Measurements from ENCODE around the gene RASA4B.
"Not testable (repeated sequence)": the region's sequence is repeated elsewhere in the genome, so short reads cannot be mapped to it uniquely, and the experiment has no call there.

DNA sequence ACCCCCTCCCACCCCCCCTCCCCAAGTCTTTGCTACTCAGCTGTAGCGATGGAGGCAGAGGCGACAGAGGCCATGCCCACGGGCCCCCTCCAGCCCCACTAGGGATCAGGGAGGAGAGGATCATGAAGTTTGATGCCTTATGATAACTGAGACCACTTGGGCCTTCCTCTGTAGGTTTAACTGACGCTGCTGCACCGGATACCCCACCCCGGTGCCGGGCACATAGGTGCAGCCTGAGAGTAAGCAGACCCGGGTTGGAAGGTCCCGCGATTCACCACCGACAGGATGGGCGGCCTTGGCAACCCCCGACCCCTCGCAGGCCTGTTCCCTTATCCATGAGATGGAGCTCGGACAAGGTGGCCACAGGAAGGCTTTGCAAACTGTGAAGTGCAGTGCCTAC lies 23.6 kb downstream of the RASA4B start:
- TF ChIP-seq, protein P1, sequence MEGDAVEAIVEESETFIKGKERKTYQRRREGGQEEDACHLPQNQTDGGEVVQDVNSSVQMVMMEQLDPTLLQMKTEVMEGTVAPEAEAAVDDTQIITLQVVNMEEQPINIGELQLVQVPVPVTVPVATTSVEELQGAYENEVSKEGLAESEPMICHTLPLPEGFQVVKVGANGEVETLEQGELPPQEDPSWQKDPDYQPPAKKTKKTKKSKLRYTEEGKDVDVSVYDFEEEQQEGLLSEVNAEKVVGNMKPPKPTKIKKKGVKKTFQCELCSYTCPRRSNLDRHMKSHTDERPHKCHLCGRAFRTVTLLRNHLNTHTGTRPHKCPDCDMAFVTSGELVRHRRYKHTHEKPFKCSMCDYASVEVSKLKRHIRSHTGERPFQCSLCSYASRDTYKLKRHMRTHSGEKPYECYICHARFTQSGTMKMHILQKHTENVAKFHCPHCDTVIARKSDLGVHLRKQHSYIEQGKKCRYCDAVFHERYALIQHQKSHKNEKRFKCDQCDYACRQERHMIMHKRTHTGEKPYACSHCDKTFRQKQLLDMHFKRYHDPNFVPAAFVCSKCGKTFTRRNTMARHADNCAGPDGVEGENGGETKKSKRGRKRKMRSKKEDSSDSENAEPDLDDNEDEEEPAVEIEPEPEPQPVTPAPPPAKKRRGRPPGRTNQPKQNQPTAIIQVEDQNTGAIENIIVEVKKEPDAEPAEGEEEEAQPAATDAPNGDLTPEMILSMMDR (IDR thresholded peaks at IDR 0.05; ENCODE audit: low read depth, low read length) = not testable (repeated sequence)
- not testable (repeated sequence) for TF ChIP-seq EZH2phosphoT487 (IDR thresholded peaks at IDR 0.05; ENCODE audit: low read depth)
